Effector memory CD4-positive, alpha-beta T cell (primary cell): Measurements from ENCODE around the gene FBXL12.
"Not testable (repeated sequence)": the region's sequence is repeated elsewhere in the genome, so short reads cannot be mapped to it uniquely, and the experiment has no call there.

ENCODE experiments used
- DNase-seq, 3 donors: peaks; one replicate each; pipeline ENCODE4 v3.0.0-alpha.2; 2020
- H3K27ac ChIP-seq: 2 replicates; pipeline ENCODE4 v1.7.0; 2013; ENCODE audit warnings: mild to moderate bottlenecking, low read length, moderate library complexity; ENCODE audit not compliant: insufficient read depth, poor library complexity, severe bottlenecking
- H3K27me3 ChIP-seq: replicated peaks from 2 replicates; pipeline ENCODE4 v1.7.0; 2013; ENCODE audit warnings: mild to moderate bottlenecking, low read length; ENCODE audit not compliant: insufficient read depth, control insufficient read depth, poor library complexity, severe bottlenecking
- H3K36me3 ChIP-seq: 2 replicates; pipeline ENCODE4 v1.7.0; 2013; ENCODE audit warnings: mild to moderate bottlenecking, low read length, moderate library complexity; ENCODE audit not compliant: control insufficient read depth, insufficient read depth
- H3K4me1 ChIP-seq: 2 replicates; pipeline ENCODE4 v1.7.0; 2013; ENCODE audit warnings: low read length, mild to moderate bottlenecking; ENCODE audit not compliant: control insufficient read depth, insufficient read depth, poor library complexity, severe bottlenecking
- H3K4me3 ChIP-seq: 2 replicates; pipeline ENCODE4 v1.7.0; 2013; ENCODE audit warnings: low read length, low read depth, mild to moderate bottlenecking; ENCODE audit not compliant: insufficient read depth, poor library complexity, severe bottlenecking
- H3K9me3 ChIP-seq: 2 replicates; pipeline ENCODE4 v1.7.0; 2013; ENCODE audit warnings: mild to moderate bottlenecking, low read length, moderate library complexity; ENCODE audit not compliant: control insufficient read depth

FBXL12 gene

DNA sequence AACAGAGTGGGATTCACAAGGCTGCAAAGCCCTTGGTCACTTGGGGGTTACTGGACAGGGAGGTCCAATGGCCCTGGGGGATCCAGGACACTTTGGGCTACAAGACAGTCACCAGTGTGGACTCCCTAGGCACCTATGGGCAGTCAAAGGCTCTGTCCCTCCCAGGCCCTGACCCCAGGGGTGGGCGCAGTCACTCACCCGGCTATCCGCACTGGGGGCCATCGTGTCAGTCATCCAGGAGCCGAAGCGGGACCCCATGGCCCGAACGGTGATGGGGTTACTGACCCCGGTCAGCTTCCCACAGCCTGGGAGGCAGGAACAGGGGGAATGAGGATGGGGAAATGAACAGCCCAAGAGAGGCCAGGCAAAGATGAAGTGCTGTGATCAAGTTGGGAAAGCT lies 37.7 kb upstream of the FBXL12 start:
- Histone ChIP-seq H3K27me3 (no peaks in the 10 kb centered on the region), H3K36me3 (no peaks in the 10 kb centered on the region), H3K27ac (peak overlapping the region; percentile 68), H3K9me3 (no peaks in the 10 kb centered on the region), H3K4me1 (peaks cover 36% of the 10 kb centered on the region), H3K4me3 (peak overlapping the region; percentile 28)
- no peak for DNase-seq

DNA sequence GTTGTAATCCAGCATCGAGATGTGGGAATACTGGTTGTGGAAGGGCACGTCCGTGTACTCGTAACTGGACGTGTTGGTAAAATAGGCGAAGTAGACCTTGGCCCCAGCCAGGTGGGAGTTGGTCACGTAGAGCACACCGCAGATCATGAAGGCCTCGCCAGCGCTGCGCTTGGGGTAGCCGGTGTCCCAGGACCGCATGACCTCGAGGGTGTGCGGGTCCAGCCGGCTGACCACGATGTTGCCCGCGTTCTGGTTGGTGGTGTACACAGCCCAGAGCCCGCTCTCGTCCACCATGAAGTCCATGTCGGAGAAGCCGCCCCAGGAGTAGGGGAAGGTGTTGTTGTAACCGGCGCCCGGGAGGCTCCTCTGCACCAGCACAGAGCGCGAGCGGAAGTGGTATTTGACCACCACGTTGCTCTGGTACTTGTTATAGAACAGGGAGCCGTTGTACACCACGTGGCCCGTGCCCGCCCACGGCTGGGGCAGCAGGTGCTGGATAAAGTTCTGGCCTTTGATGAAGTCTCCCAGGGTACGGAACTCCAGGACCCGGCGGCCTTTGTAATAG lies 35.5 kb upstream of the FBXL12 start:
- no peaks in the 10 kb centered on the region for H3K9me3 ChIP-seq
- DNase-seq: no peak
- H3K4me1 ChIP-seq: peaks cover 28% of the 10 kb centered on the region
- H3K4me3 ChIP-seq: no peak overlapping the region
- H3K36me3 ChIP-seq: peaks cover 2% of the 10 kb centered on the region
- H3K27ac ChIP-seq: no peak overlapping the region
- H3K27me3 ChIP-seq: no peaks in the 10 kb centered on the region

DNA sequence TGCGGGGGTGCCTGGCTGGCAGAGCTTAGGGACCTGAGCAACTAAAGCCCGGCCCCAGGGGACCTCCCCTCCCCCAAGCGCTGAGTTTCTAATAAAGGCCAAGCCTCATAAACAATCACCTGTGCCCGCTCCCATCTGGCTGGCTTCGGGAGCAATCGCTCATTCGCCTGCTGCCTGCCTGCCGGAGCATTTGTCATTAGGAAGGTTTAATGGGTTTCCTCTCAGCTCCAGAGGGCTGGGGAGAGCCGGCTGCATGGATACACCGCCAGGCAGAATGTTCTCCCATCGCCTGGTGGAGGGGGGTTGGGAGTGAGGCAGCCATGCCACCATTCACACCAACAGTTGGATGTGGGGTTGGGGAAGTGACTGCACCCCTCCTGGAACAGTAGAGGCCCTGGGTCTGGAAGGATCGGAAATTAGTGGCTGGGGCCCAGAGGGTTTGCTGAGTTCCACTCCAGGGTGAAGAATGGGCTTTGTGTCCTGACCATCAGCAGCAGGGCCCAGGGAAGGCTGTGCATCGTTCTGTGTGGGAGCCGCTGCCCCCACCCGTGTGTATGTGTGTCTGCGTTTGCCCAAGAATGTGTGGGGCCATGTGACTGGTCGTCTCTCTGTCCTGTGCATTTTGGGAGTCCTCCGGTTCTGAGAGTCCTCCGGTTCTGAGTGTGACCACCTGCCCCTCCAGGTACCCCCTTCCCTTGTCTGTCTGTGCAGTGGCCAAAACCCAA lies 31.5 kb upstream of the FBXL12 start:
- no peak for DNase-seq
- H3K27ac ChIP-seq: no peak overlapping the region
- H3K27me3 ChIP-seq: no peaks in the 10 kb centered on the region
- peaks cover 12% of the 10 kb centered on the region for H3K36me3 ChIP-seq
- no peaks in the 10 kb centered on the region for H3K9me3 ChIP-seq
- no peak overlapping the region for H3K4me3 ChIP-seq
- no peaks in the 10 kb centered on the region for H3K4me1 ChIP-seq

DNA sequence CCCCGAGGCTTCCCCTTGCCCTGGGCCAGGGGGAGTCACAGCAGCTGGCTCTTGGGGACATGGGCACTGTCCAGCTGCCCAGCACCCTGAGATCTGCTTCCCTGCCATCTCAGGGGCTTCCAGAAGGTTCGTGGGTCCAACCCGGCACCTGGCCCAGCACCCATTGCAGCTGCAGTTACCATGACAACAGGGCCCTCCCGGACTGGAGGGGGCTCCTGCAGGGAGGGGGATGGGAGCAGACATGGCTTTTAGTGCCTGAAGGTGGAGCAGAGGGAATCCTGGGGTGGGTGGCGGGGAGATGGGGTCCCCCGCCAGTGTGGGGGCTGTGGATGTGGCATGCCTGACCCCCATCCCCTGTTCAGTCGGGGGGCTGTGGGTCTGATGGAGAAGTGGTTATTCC lies 30.9 kb upstream of the FBXL12 start:
- Histone ChIP-seq H3K4me3 (no peak overlapping the region), H3K9me3 (no peaks in the 10 kb centered on the region), H3K27ac (no peak overlapping the region), H3K4me1 (no peaks in the 10 kb centered on the region), H3K27me3 (no peaks in the 10 kb centered on the region), H3K36me3 (peaks cover 15% of the 10 kb centered on the region)
- no peak for DNase-seq

DNA sequence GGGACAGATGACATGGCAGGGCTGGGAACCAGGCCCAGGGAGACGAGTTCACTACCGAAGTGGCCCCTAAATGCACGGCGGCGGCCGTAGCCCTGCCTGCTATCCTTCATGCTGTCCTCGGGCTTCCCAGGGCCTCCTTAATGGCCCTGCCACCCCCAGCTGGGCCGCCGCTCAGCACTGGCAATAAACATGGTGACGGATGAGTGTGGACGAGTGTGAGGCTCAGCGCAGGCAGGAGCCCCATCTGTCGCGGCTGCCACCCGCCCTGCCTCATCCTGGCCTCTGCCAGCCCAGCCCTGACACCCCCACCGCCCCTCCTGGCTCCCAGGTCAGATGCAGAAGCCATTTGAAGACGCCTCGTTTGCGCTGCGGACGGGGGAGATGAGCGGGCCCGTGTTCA lies 29.9 kb upstream of the FBXL12 start:
- no peak for DNase-seq
- H3K27ac ChIP-seq: no peak overlapping the region
- H3K4me1 ChIP-seq: no peaks in the 10 kb centered on the region
- H3K9me3 ChIP-seq: no peaks in the 10 kb centered on the region
- no peaks in the 10 kb centered on the region for H3K27me3 ChIP-seq
- peaks cover 24% of the 10 kb centered on the region for H3K36me3 ChIP-seq
- H3K4me3 ChIP-seq: no peak overlapping the region

DNA sequence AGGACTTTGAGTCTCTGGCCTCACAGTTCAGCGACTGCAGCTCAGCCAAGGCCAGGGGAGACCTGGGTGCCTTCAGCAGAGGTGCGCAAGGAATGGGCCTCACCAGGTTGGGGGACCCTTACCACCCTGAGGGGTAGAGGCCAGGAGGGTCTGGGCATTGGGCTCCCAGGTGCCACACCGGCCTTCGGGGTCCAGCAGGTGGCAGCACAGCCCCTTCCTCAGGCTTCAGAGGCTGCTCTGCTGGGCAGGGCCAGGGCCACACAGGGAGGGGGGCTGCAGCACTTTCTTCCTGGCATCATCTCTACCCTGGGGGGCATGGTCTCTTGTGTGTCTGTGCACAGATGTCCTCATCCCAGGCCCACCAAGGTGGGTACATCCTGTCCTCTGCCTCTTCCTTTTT lies 29.2 kb upstream of the FBXL12 start:
- Histone ChIP-seq H3K27me3 (no peaks in the 10 kb centered on the region), H3K9me3 (no peaks in the 10 kb centered on the region), H3K27ac (no peak overlapping the region), H3K36me3 (peaks cover 31% of the 10 kb centered on the region), H3K4me3 (no peak overlapping the region), H3K4me1 (no peaks in the 10 kb centered on the region)
- DNase-seq: no peak

DNA sequence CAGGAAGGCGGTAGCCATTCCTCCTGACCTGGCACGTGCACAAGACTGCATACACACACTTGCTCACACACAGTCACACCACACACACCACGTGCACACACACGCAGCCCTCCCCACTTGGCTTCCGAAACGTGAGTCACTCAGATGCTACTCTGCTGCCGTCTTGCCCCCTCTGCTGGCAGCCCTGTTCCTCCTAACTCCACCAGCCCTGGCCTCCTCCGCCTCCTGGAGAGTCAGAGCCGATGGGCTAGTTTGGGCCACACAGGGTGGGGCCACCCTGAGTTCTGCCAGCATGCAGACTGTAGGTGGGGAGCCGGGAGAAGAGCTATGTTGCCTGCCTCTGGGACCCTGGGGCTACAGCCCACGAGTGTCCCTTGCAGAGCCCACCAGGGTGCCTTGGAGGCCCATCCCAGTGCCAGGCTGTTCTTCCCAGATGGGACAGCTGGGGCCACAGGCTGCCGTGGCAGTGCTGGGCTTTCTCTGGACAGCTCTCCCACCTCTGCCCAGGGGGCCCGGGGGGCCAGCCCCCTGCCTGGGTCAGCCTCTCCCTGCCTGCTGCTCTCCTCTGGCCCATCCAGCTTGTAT lies 28.3 kb upstream of the FBXL12 start:
- Histone ChIP-seq H3K36me3 (peaks cover 39% of the 10 kb centered on the region), H3K4me3 (no peak overlapping the region), H3K9me3 (no peaks in the 10 kb centered on the region), H3K27me3 (no peaks in the 10 kb centered on the region), H3K4me1 (no peaks in the 10 kb centered on the region), H3K27ac (no peak overlapping the region)
- no peak for DNase-seq

DNA sequence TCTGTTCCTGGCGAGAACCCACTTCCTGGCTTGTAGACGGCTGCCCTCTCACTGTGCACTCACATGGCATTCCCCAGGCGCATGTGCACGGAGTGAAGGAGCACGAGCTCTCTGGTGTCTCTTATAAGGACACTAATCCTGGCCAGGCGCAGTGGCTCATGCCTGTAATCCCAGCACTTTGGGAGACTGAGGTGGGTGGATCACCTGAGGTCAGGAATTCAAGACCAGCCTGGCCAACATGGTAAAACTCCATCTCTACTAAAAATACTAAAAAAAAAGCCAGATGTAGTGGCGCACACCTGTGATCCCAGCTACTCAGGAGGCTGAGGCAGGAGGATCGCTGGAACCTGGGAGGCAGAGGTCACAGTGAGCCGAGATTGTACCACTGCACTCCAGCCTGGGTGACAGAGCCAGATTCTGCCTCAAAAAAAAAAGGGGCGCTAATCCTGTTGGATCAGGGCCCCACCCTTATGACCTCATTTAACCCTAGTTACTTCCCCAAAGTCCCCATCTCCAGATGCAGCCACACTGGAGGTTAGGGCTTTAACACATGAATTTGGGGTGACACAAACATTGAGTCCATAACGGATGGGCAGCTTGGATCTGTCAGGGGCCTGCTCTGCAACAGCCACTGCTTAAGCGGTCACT lies 24.9 kb upstream of the FBXL12 start:
- H3K4me3 ChIP-seq, H3K27me3 ChIP-seq, H3K27ac ChIP-seq, H3K4me1 ChIP-seq, H3K9me3 ChIP-seq, DNase-seq: not testable (repeated sequence)
- peaks cover 66% of the 10 kb centered on the region for H3K36me3 ChIP-seq

DNA sequence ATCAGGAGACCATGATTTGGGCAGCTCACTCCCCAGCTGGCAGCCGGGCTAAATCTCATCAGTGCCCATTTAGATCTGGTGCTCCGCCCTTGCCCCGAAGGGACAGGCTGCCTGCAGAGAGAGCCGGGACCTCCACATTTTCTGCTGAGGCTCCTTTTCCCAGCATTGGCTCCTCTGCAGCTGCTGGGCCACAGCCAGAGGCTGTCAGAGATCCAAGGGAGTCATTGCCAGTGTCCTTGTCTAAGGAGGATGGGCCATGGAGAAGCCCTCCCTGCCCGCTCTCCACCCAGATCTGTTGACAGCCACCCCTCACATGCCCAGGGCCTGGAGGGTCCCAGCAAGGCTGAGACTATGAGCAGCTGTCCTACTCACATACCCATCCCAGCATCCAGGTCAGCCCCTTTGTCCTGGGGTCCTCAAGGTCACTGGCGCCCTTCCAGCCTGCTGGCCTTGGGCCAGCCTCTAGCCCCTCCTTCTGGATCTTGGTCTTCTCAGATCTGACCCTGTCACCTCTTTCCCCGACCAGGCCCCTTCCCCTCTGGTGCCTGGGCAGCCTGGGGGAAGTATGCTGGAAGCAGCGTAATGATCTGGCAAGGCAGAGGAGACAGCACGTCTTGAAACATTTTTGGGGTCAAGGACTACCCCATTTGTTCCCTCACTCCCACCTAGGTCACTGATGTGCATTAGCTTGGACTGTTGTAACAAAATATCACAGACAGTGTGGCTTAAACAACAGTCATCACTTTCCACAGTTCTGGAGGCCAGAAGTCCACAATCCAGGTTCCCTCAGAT lies 24.2 kb upstream of the FBXL12 start:
- Histone ChIP-seq H3K4me1 (no peaks in the 10 kb centered on the region), H3K4me3 (no peak overlapping the region)

More for the DNA sequence above, 24.2 kb upstream of the FBXL12 start:
- Histone ChIP-seq H3K9me3 (no peaks in the 10 kb centered on the region), H3K27me3 (no peaks in the 10 kb centered on the region), H3K36me3 (peaks cover 73% of the 10 kb centered on the region), H3K27ac (no peak overlapping the region)
- no peak for DNase-seq
